ENCODE results near the gene PARD3B.

DNA sequence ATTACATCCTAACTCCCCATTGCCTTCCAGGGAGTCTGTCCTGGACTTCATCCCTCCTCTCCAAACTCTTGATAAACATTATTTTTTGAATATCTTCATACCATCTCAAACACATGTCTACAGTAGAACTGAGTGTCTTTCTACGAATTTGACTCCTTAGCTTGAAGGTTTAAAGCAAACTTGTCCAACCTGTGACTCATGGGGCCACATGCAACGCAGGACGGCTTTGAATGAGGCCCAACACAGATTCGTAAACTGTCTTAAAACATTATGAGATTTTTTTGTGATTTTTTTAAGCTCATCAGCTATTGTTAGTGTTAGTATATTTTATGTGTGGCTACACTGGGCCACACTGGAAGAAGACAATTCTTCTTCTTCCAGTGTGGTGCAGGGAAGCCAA, 98.1 kb downstream of the PARD3B start:
- TF ChIP-seq NRF1 (IDR thresholded peaks at IDR 0.05; ENCODE audit: low read depth, low read length) (no peak), HDAC6 (IDR thresholded peaks at IDR 0.05; ENCODE audit: low read depth, low read length) (no peak), CTCF (IDR thresholded peaks at IDR 0.05; ENCODE audit: control extremely low read depth in 1 of 3, insufficient read depth in 1 of 3, low read depth in 1 of 3, low read length in 3 of 3) (no peak), SUZ12 (IDR thresholded peaks at IDR 0.05; ENCODE audit: low read length) (no peak), GABPA (IDR thresholded peaks at IDR 0.05; ENCODE audit: borderline replicate concordance, insufficient read depth, low read length) (no peak), POLR2AphosphoS5 (IDR thresholded peaks at IDR 0.05; ENCODE audit: low read depth, low read length) (no peak), CHD2 (IDR thresholded peaks at IDR 0.05; ENCODE audit: low read length) (no peak), SP2 (IDR thresholded peaks at IDR 0.05; ENCODE audit: low read length) (no peak), BRCA1 (IDR thresholded peaks at IDR 0.05; ENCODE audit: low read depth, low read length) (no peak), TBP (IDR thresholded peaks at IDR 0.05; ENCODE audit: low read depth, low read length) (no peak), BCL11A (IDR thresholded peaks at IDR 0.05; ENCODE audit: low read depth in 2 of 2, low read length in 2 of 2) (no peak), RNF2 (IDR thresholded peaks at IDR 0.05; ENCODE audit: borderline replicate concordance, low read depth, low read length, missing control alignments, poor library complexity, severe bottlenecking) (no peak)

All from H1 (cell line).